Measurements from ENCODE around the gene FRA10AC1.

Gene FRA10AC1

GRCh38 chr10:93652857-93653256, 49.5 kb downstream of the FRA10AC1 start:
- no peaks in the 10 kb centered on the region for H3K79me2 ChIP-seq (ENCODE audit: control insufficient read depth, low read length)
- no peak overlapping the region for H3K4me3 ChIP-seq (ENCODE audit: low read length)
- no peak for TF ChIP-seq CTCF (IDR thresholded peaks at IDR 0.05; ENCODE audit: low read depth, low read length, poor library complexity, severe bottlenecking)
- TF ChIP-seq EZH2phosphoT487 (IDR thresholded peaks at IDR 0.05; ENCODE audit: borderline replicate concordance, low read length) = no peak
- no peaks in the 10 kb centered on the region for H3K9me3 ChIP-seq (ENCODE audit: control insufficient read depth, insufficient read depth, low read length)
- no peaks in the 10 kb centered on the region for H3K4me1 ChIP-seq (ENCODE audit: control insufficient read depth, low read length)
- H3K9me2 ChIP-seq (replicated peaks; ENCODE audit: control insufficient read depth, low read length) = no peaks in the 10 kb centered on the region
- no peak overlapping the region for H3K4me2 ChIP-seq (ENCODE audit: low read length)
- no peak overlapping the region for H3K27ac ChIP-seq (ENCODE audit: low read depth, low read length)
- H4K20me1 ChIP-seq (ENCODE audit: control insufficient read depth, insufficient read depth, low read depth, low read length) = no peaks in the 10 kb centered on the region
- H3F3A ChIP-seq (ENCODE audit: control insufficient read depth, insufficient read depth) = no peaks in the 10 kb centered on the region
- H3K27me3 ChIP-seq (ENCODE audit: control insufficient read depth, low read length) = no peaks in the 10 kb centered on the region
- H3K36me3 ChIP-seq (ENCODE audit: control insufficient read depth, low read length) = no peaks in the 10 kb centered on the region

GRCh38 chr10:93639791-93640190, 62.6 kb downstream of the FRA10AC1 start:
- Histone ChIP-seq H3K4me3 (ENCODE audit: low read length) (no peak overlapping the region), H3K79me2 (ENCODE audit: control insufficient read depth, low read length) (no peaks in the 10 kb centered on the region)

GRCh38 chr10:93630625-93631557, 71.5 kb downstream of the FRA10AC1 start:
- no peak overlapping the region for H3K4me3 ChIP-seq (ENCODE audit: low read length)
- H3K27ac ChIP-seq (ENCODE audit: low read depth, low read length) = no peak overlapping the region
- no peaks in the 10 kb centered on the region for H3K9me3 ChIP-seq (ENCODE audit: control insufficient read depth, insufficient read depth, low read length)
- H3K4me2 ChIP-seq (ENCODE audit: low read length) = no peak overlapping the region
- no peaks in the 10 kb centered on the region for H3K36me3 ChIP-seq (ENCODE audit: control insufficient read depth, low read length)
- H4K20me1 ChIP-seq (ENCODE audit: control insufficient read depth, insufficient read depth, low read depth, low read length) = no peaks in the 10 kb centered on the region
- TF ChIP-seq EZH2phosphoT487 (IDR thresholded peaks at IDR 0.05; ENCODE audit: borderline replicate concordance, low read length) = no peak
- no peak for TF ChIP-seq CTCF (IDR thresholded peaks at IDR 0.05; ENCODE audit: low read depth, low read length, poor library complexity, severe bottlenecking)
- H3K27me3 ChIP-seq (ENCODE audit: control insufficient read depth, low read length) = no peaks in the 10 kb centered on the region
- H3K79me2 ChIP-seq (ENCODE audit: control insufficient read depth, low read length) = no peaks in the 10 kb centered on the region
- no peaks in the 10 kb centered on the region for H3K4me1 ChIP-seq (ENCODE audit: control insufficient read depth, low read length)
- H3F3A ChIP-seq (ENCODE audit: control insufficient read depth, insufficient read depth) = no peaks in the 10 kb centered on the region
- no peaks in the 10 kb centered on the region for H3K9me2 ChIP-seq (replicated peaks; ENCODE audit: control insufficient read depth, low read length)

More at GRCh38 chr10:93639791-93640190, 62.6 kb downstream of the FRA10AC1 start:
- Histone ChIP-seq H3K36me3 (ENCODE audit: control insufficient read depth, low read length) (no peaks in the 10 kb centered on the region), H3K4me1 (ENCODE audit: control insufficient read depth, low read length) (no peaks in the 10 kb centered on the region), H3F3A (ENCODE audit: control insufficient read depth, insufficient read depth) (no peaks in the 10 kb centered on the region), H4K20me1 (ENCODE audit: control insufficient read depth, insufficient read depth, low read depth, low read length) (no peaks in the 10 kb centered on the region), H3K27me3 (ENCODE audit: control insufficient read depth, low read length) (peaks cover 3% of the 10 kb centered on the region; the same call in 1 of the 2 replicates), H3K27ac (ENCODE audit: low read depth, low read length) (no peak overlapping the region), H3K9me3 (ENCODE audit: control insufficient read depth, insufficient read depth, low read length) (no peaks in the 10 kb centered on the region), H3K9me2 (replicated peaks; ENCODE audit: control insufficient read depth, low read length) (no peaks in the 10 kb centered on the region), H3K4me2 (ENCODE audit: low read length) (no peak overlapping the region)
- TF ChIP-seq CTCF (IDR thresholded peaks at IDR 0.05; ENCODE audit: low read depth, low read length, poor library complexity, severe bottlenecking) (no peak), EZH2phosphoT487 (IDR thresholded peaks at IDR 0.05; ENCODE audit: borderline replicate concordance, low read length) (no peak)
